PC-3 (cell line): ENCODE results near the gene LUM. TPM values are rescaled to one million over a fixed set of nuclear protein-coding genes. Genes with fewer than 3 reads are reported as not detected.

Source experiments
- ATAC-seq: fragments of 200-7000 bp; cut with Tn5 transposase; 2 replicates; pipeline ENCODE4 v1.9.1; 2020; ENCODE audit warnings: mild to moderate bottlenecking, moderate library complexity
- BruUV-seq: library from RNA; stranded (reverse); fragments of 400-500 nt; replicated peaks from 2 replicates; lab custom pipeline; 2021; lab: Mats Ljungman, UMichigan
- CTCF ChIA-PET: fragments of 300-600 bp; sonication (Branson Sonifier 250); formaldehyde crosslinking; loops from one replicate; lab custom pipeline; 2022; ENCODE audit warnings: antibody characterized with exemption; lab: Charles Lee
- POLR2A ChIA-PET: fragments of 300-600 bp; sonication (Branson Sonifier 250); formaldehyde crosslinking; loops from one replicate; lab custom pipeline; 2022; ENCODE audit warnings: antibody characterized with exemption; ENCODE audit not compliant: unreplicated experiment; lab: Charles Lee
- DNase-seq: peaks from one replicate; pipeline ENCODE4 v3.0.0-alpha.2; 2015
- H2AFZ ChIP-seq: fragments of 300-600 bp; sonication (generic); 2 replicates; pipeline ENCODE4 v1.6.0; 2016; ENCODE audit warnings: antibody characterized with exemption, low read length
- H3F3A ChIP-seq: fragments of 300-600 bp; sonication (generic); one replicate; pipeline ENCODE4 v1.6.0; 2017; ENCODE audit warnings: antibody characterized with exemption, low read length, control low read depth, mild to moderate bottlenecking; ENCODE audit not compliant: unreplicated experiment
- H3K27ac ChIP-seq: fragments of 300-600 bp; sonication (generic); 2 replicates; pipeline ENCODE4 v1.5.1; 2016; ENCODE audit warnings: mild to moderate bottlenecking, low read length
- H3K27me3 ChIP-seq: fragments of 300-600 bp; sonication (generic); 2 replicates; pipeline ENCODE4 v1.6.1; 2016; ENCODE audit warnings: low read length, mixed read lengths
- H3K36me3 ChIP-seq: fragments of 300-600 bp; sonication (generic); 2 replicates; pipeline ENCODE4 v1.6.1; 2016; ENCODE audit warnings: low read depth, mixed run types, low read length, mixed read lengths
- H3K4me1 ChIP-seq: fragments of 300-600 bp; sonication (generic); 2 replicates; pipeline ENCODE4 v1.5.1; 2016; ENCODE audit warnings: low read length; ENCODE audit not compliant: insufficient read depth
- H3K4me2 ChIP-seq: fragments of 300-600 bp; sonication (generic); 2 replicates; pipeline ENCODE4 v1.6.0; 2016; ENCODE audit warnings: low read length
- H3K4me3 ChIP-seq: fragments of 300-600 bp; sonication (generic); 2 replicates; pipeline ENCODE4 v1.5.1; 2016; ENCODE audit warnings: mild to moderate bottlenecking, low read length, mixed read lengths
- H3K79me2 ChIP-seq: fragments of 300-600 bp; sonication (generic); 2 replicates; pipeline ENCODE4 v1.6.1; 2017; ENCODE audit warnings: low read length, mixed read lengths
- H3K9ac ChIP-seq: fragments of 300-600 bp; sonication (generic); 2 replicates; pipeline ENCODE4 v1.6.0; 2016; ENCODE audit warnings: mild to moderate bottlenecking, low read length
- H3K9me2 ChIP-seq: fragments of 300-600 bp; sonication (generic); replicated peaks from 2 replicates; pipeline ENCODE4 v1.6.1; 2016; ENCODE audit warnings: mixed run types, low read length, mixed read lengths
- H3K9me3 ChIP-seq: fragments of 300-600 bp; sonication (generic); 2 replicates; pipeline ENCODE4 v1.6.1; 2016; ENCODE audit warnings: low read length, mixed read lengths
- H4K20me1 ChIP-seq: fragments of 300-600 bp; sonication (generic); 2 replicates; pipeline ENCODE4 v1.6.1; 2016; ENCODE audit warnings: low read length, mixed read lengths
- EZH2 ChIP-seq: fragments of 300-600 bp; sonication (generic); IDR thresholded peaks from one replicate; pipeline ENCODE4 v1.6.1; 2017; ENCODE audit warnings: antibody characterized with exemption, mild to moderate bottlenecking, low read length; ENCODE audit not compliant: unreplicated experiment
- EZH2phosphoT487 ChIP-seq: fragments of 300-600 bp; sonication (generic); IDR thresholded peaks from 2 replicates; pipeline ENCODE4 v1.6.1; 2018; ENCODE audit warnings: mild to moderate bottlenecking, antibody characterized with exemption, low read length, borderline replicate concordance
- intact Hi-C: fragments of 100-400 bp; cut with micrococcal nuclease; formaldehyde crosslinking; loops from 2 replicates; pipeline ENCODE4 v1.9.0; 2023
- total RNA-seq: library from RNA; depleted of rRNA; stranded (reverse); fragments of >200 nt; gene quantifications from 2 replicates; pipeline ENCODE4 v1.2.3, GENCODE V29; 2014
- TF ChIP-seq, protein P1 (sequence below): fragments of 300-600 bp; sonication (generic); conservative IDR thresholded peaks from 2 replicates; pipeline ENCODE4 v1.5.1; 2017; ENCODE audit warnings: antibody characterized with exemption, low read depth, mild to moderate bottlenecking, low read length

The LUM gene
- total RNA-seq, 1 experiment from 2014 or later, result 0.15 TPM

- intact Hi-C loops, result no loop called here
Measured at GRCh38 chr12:91119089-91119488, 7.8 kb upstream of the LUM start.

GRCh38 chr12:91113621-91114020, 2.3 kb upstream of the LUM start:
- Histone ChIP-seq H3K9me3 (no peaks in the 10 kb centered on the region), H3K79me2 (no peaks in the 10 kb centered on the region), H3K27ac (no peak overlapping the region), H4K20me1 (no peaks in the 10 kb centered on the region), H3K4me3 (no peak overlapping the region), H3K36me3 (no peaks in the 10 kb centered on the region), H3K9ac (no peak overlapping the region), H3K27me3 (no peaks in the 10 kb centered on the region), H2AFZ (no peak overlapping the region), H3K4me1 (peaks cover 9% of the 10 kb centered on the region), H3K9me2 (no peaks in the 10 kb centered on the region), H3K4me2 (no peak overlapping the region), H3F3A (no peaks in the 10 kb centered on the region)
- DNase-seq (no peak), ATAC-seq (no peak)
- intact Hi-C loops, result loop anchor here (5.0 kb wide), 1 partner anchor 64 kb away; no protein-coding TSS in a partner anchor
- TF ChIP-seq EZH2phosphoT487 (no peak), EZH2 (no peak)
- TF ChIP-seq, protein P1, sequence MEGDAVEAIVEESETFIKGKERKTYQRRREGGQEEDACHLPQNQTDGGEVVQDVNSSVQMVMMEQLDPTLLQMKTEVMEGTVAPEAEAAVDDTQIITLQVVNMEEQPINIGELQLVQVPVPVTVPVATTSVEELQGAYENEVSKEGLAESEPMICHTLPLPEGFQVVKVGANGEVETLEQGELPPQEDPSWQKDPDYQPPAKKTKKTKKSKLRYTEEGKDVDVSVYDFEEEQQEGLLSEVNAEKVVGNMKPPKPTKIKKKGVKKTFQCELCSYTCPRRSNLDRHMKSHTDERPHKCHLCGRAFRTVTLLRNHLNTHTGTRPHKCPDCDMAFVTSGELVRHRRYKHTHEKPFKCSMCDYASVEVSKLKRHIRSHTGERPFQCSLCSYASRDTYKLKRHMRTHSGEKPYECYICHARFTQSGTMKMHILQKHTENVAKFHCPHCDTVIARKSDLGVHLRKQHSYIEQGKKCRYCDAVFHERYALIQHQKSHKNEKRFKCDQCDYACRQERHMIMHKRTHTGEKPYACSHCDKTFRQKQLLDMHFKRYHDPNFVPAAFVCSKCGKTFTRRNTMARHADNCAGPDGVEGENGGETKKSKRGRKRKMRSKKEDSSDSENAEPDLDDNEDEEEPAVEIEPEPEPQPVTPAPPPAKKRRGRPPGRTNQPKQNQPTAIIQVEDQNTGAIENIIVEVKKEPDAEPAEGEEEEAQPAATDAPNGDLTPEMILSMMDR, result no peak
- no TSS peak for BruUV-seq
- CTCF ChIA-PET, result no interaction called here
- POLR2A ChIA-PET, result no interaction called here

More at GRCh38 chr12:91119089-91119488, 7.8 kb upstream of the LUM start:
- ChIA-PET POLR2A (no interaction called here), CTCF (no interaction called here)
- TF ChIP-seq, protein P1, result no peak
- Histone ChIP-seq H3K4me2 (no peak overlapping the region), H3K9me3 (no peaks in the 10 kb centered on the region), H3K27me3 (no peaks in the 10 kb centered on the region), H4K20me1 (no peaks in the 10 kb centered on the region), H3K4me1 (peaks cover 19% of the 10 kb centered on the region), H3K9ac (no peak overlapping the region), H3K27ac (no peak overlapping the region), H3K4me3 (no peak overlapping the region), H3K79me2 (no peaks in the 10 kb centered on the region), H3K9me2 (no peaks in the 10 kb centered on the region), H2AFZ (no peak overlapping the region), H3K36me3 (no peaks in the 10 kb centered on the region), H3F3A (no peaks in the 10 kb centered on the region)
- DNase-seq (no peak), ATAC-seq (no peak)
- no TSS peak for BruUV-seq

DNA sequence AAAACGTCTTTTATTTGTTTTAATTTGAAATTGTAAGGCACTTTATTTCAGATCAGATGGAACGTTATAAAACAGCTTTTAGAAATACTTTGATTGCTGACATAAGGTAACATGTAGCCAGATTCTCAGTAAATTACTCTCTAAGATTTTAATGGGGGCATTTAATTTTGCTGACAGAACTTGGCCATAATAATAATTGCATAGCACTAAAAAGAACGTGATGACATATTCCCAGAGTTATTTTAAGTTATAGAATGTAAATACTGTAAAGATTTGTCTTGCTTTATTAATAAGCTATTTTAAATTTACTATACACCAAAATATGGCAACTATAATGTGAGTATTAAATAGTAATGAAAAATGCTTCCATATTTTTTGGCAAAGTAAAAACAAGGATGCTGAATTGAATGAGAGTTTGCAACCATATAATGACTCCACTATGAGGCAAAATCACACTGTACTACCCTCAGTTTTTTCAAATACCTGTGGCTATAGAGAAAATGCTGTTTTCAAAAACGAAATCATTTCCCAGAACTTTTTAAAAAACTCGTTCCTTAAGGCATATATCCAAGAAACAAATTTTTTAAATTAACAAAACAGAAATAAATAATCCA, 876 bp downstream of the LUM start:
- TF ChIP-seq, protein P1, result no peak
- TF ChIP-seq EZH2, result no peak
- no peak for TF ChIP-seq EZH2phosphoT487
- H3K9ac ChIP-seq, result no peak overlapping the region
- no peak overlapping the region for H3K4me3 ChIP-seq
- intact Hi-C loops, result loop anchor here (5.0 kb wide), 1 partner anchor 67 kb away; no protein-coding TSS in a partner anchor
- H2AFZ ChIP-seq, result peak overlapping the region; percentile 73; the same call in 1 of the 2 replicates
- no peak overlapping the region for H3K27ac ChIP-seq
- no peaks in the 10 kb centered on the region for H3K79me2 ChIP-seq
- H3K9me2 ChIP-seq, result no peaks in the 10 kb centered on the region
- H4K20me1 ChIP-seq, result no peaks in the 10 kb centered on the region
- CTCF ChIA-PET, result no interaction called here
- H3K27me3 ChIP-seq, result no peaks in the 10 kb centered on the region
- H3K9me3 ChIP-seq, result no peaks in the 10 kb centered on the region
- POLR2A ChIA-PET, result no interaction called here
- no peaks in the 10 kb centered on the region for H3K36me3 ChIP-seq
- ATAC-seq (no peak), DNase-seq (no peak)
- BruUV-seq, result no TSS peak
- H3K4me2 ChIP-seq, result 0 out of 2 replicates have a peak overlapping the region, but pooled peaks have one; percentile 65
- H3F3A ChIP-seq, result no peaks in the 10 kb centered on the region
- peaks cover 9% of the 10 kb centered on the region for H3K4me1 ChIP-seq
